NCI-H82 treated with DMSO at 0.1 percent for 48 hours (cell line): ENCODE results near the gene NKAPL.

Experiments used
- DNase-seq: peaks from one replicate; lab custom pipeline; 2025; ENCODE audit not compliant: unreplicated experiment; lab: John Stamatoyannopoulos, UW

NKAPL gene

DNA sequence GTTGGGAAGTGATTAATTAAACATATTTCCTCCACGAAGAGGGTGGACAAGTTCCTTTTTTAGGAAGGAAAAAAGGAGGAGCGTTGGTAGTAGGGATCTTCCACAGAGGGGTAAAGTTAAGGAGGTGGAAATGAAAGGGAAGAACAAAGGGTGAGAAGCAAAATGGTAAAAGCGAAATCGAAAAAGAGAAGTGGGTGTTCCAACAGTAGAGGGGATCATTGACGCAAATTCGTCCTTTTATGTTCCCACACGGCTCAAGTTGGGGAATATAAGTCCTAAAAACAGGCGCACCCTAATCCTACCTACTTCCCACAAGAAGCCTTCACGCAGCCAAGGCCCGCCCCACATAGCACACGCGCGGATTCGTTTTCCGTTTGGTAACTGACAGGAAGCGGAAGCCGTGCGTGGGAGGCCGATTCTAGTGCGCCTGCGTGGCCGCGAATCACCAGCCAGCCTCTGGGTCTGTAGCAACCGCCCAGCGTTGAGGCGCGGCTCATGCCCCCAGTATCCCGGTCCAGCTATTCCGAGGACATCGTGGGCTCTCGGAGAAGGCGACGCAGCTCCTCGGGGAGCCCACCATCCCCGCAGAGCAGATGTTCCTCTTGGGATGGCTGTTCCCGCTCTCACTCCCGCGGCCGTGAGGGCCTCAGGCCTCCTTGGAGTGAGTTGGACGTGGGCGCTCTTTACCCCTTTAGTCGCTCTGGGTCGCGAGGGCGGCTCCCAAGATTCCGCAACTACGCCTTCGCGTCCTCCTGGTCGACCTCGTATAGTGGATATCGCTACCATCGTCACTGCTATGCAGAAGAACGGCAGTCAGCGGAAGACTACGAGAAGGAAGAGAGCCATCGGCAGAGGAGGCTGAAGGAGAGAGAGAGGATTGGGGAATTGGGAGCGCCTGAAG lies at the start of gene NKAPL:
Gene NKAPL (plus strand): TSS at position 421 of the 901 bp plus-strand sequence. CDS start 75 bp downstream, at position 496.
- DNase-seq = no peak

DNA sequence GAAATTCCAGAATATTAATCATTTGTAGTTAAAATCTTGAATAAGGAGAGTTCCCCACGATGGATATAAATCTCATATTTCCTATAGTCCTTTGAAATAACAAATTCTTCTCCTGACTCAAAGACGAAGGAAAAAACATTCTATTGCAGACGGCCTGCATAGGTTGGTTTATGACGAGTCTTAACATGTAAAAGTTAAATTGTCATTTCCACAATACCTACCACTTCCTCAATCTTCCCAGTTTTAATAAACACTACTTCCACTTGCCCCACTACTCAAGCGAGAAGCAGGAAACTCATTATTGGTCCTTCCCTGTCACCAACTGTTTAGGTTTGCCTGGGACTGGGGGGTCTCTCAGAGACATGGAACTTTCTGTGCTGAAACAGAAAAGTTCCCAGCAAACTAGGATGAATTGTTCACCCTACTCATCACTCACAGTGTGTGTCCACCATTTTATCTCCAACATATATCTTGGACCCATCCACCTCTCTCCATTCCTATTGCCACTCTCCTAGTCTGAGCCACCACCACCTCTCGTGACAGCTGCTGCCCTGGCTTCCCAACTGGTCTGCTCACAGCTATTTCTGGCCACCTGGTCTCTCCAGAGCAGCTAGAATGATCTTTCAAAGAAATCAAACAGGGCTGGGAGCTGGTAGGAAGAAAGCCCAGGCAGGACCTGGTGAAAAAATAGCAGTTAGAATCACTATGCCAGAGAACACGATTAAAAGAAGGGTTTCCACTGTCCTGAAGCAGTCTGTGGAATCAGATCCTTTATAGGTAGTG lies 49.2 kb upstream of the NKAPL start:
- DNase-seq = no peak

DNA sequence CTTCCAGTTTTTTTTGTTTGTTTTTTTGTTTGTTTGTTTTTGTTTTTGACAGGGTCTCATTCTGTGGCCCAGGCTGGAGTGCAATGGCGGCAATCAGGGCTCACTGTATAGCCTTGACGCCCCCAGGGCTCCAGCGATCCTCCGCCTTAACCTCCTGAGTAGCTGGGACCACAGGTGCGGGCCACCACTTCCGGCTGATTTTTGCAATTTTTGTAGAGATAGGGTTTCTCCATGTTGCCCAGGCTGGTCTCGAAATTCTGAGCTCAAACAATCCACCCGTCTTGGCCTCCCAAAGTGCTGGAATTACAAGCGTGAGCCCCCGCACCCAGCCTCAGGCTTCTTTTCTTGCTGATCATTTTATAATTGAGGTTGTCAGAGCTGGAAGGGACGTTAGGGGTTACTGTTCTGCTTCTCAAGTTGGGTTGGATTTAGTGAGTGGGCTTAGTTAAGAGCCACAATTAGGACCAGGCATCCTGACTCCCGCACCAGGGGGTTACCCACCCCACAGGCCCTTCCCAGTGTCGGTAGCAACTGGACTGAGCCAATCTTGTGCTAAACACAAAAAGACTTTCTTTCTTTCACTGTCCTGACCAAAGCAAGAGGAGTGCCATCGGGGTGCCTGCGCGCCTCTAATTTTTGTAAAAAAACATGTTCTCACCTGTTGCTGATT lies 47.1 kb upstream of the NKAPL start:
- no peak for DNase-seq

DNA sequence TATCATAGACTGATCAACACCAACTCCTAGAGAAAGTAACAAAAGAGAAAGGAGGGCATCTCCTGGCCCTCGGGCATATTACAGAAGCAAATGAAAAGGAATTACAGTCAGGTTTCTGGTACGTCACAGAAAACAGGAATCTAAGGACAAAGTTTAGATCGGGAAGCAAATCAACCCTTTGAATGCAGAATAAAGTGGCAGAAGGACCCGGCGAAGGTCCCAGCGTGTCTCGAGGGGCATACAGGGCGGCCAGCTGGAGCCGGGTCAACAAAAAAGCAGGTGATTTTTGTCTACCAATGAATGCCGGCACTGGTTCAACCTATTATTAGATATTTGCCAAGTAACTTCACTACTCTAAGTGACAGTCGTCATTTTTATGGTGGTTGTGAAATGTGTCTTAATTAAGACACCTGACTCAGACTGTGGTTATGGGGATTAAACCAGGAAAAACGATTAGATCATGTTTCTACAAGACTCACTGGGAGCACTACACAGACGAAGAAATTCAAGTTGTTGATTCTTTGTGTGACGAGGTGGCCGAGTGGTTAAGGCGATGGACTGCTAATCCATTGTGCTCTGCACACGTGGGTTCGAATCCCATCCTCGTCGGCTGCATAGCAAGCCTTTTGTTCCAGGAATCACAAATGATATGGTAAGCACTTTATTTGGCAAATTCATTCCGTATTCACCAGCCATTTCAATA lies 46.4 kb upstream of the NKAPL start:
- DNase-seq = no peak

DNA sequence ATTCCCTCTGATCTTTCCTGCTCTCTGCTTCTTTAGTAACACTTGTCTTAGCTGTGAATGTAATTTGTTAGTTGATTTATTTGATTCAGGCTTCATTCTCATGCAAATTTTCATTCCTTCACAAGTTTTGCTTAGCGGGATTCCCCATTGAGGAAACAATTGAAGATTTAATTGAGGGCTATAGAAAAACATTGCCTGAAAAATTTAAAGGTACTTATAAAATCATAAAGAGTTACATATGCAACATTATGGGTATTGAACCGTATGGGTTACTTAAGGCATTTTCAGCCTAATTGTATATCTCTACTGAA lies 45.9 kb upstream of the NKAPL start:
- DNase-seq = no peak

DNA sequence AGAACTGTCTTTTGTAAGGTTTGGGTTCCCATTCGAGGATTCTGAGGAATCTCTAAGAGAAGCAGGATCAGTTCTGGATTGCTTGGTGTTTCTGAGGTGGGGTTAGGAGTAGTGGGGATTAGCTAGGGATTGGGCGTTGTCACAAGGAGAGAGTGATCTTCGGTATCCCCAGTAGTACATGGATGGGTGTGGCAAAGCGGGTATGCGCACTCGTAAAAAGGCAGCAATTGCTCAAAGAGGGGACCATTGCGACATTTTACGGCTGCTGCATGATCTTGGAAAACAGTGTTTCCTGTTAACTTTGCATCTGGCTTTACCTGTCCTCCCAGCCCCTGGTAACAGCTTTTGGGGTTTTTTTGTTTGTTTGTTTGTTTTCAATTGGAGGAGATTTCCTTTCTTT lies 43.7 kb upstream of the NKAPL start:
- no peak for DNase-seq

DNA sequence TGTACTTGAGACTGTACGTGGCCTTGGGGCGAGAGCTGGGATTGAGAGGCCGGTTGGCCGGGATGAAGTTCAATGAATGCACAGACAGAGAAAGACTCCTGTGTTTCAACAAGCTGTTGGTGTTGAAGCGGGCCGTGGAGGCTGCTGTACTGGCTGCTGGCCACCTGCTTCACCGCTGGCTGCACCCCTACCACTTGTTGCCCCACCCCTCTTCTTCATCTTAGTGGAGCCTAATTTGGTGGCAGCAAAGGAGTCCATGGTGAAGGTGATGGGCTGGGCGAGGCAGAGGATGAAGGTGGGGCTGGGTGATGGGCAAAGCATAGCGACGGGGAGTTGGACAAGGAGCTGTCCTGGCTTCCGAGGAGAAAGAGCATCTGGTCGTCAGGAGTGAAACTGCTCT lies 41.2 kb upstream of the NKAPL start:
- DNase-seq = no peak

DNA sequence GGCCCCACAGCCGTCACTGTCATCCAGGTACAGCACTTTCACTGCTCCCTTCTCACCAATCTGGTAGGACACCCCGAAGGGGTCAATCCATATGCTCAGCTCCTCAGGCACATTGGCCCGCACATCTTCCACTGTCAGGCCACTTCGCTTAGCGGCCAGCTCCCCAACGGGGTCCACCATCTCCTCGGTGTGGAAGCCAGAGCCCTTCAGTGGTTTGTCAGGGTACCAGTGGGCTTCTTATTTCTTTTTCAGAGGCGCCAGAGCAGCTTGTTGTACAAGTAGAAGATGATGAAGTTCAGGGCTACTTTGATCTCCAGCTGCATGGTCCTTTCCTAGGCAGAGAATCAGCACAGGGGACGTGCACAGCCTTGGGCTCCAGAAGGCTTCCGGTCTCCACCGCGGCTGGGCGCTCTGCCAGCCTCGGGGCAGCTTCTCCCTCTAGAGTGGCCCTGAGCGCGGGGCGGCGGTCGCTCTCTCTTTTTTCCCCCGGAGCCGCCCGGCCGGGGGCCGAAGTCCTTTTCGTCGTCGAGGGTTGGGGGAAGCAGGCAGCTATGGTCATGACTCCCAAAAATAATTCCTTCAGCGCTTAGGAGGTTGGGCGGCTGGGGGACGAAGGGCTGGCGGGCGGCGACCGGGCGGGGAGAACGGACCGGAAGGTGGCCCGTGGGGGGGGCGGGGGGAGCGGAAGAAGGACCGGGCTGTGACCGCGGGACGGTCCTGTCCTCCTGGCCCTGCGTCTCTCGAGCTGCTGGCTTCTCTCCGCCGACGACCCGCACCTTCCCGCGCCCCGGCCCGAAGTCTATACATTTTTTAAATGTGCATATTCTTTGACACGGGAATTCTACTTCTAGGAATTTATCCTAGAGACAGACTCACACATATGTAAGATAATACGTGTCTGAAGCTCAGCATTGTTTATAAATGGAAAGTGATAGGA lies 40.5 kb upstream of the NKAPL start:
- peak; percentile 26 for DNase-seq

DNA sequence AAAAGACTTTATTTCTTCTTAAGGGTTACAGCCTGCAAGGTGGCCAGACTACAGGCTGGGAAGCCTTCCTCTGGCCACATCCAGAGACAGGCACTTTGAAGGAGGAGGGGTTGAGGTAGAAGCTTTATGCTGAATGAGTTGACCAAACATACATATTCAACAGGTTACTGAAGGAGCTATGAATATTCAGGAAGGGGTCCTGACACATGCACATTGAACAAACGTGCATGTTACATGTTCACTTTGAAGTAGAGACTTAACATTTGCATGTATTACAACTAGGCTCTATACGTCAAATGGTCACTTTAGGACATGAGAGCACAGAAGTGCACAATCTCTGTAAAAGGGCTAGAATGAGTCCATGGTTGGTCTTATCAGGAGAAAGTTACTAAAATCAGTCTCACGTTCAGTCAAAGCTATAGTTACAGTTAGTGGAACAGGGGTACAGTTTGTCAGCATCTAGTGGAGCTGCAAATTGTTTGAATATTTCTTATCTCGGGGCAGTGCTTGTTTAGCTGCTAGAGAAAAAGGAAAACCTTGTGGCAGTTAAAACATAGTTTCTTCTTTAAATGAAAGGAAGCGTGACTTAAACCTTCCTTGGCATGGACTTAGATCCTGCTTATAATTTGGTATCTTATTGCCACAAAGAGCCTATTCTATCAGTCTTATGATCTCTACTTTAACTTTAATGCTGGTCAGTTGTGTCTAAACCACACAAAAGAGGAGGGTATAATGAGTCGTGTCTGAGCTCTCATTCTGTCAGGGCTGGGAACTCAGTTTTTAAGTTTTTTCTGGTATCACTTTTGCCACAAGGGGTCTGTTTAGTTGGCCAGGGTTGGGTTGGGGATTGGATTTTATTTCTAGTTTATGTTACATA lies 38.6 kb upstream of the NKAPL start:
- no peak for DNase-seq

DNA sequence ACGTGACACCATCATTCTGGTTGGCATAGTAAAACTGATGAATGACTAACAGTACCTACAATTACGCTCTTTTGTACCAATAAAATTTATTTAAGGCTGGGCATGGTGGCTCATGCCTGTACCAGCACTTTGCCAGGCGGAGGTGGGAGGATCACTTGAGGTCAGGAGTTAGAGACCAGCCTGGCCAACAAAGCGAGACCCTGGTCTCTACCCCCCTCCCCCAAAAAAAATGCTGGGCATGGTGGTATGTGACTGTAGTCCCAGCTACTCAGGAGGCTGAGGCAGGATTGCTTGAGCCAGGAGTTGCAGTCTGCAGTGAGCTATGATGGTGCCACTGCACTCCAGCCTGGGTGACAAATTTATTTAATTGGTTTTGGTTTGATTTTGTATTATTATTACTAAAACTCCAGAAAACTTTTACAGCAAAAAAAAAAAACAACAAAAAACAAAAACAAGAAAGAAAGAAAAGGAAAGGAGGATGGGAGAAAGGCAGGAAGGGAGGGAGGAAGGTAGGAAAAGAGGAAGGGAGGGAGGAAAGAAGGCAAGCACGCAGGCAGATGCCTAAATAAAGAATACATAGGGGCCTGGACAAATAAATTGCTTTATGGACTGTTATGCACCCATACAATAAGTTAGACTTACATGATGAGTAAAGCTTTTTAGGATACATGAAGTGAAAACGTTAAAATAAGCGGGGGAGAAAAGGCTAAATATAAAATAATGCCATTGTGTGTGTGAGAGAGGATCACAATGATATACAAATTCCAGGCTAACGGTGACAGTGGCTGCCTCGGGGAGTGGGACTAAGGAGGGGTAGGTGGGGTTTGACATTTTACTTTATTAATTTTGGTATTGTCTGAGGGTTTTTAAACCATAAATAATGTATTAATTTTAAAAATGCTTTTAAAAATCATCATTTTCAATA lies 34.7 kb upstream of the NKAPL start:
- no peak for DNase-seq

DNA sequence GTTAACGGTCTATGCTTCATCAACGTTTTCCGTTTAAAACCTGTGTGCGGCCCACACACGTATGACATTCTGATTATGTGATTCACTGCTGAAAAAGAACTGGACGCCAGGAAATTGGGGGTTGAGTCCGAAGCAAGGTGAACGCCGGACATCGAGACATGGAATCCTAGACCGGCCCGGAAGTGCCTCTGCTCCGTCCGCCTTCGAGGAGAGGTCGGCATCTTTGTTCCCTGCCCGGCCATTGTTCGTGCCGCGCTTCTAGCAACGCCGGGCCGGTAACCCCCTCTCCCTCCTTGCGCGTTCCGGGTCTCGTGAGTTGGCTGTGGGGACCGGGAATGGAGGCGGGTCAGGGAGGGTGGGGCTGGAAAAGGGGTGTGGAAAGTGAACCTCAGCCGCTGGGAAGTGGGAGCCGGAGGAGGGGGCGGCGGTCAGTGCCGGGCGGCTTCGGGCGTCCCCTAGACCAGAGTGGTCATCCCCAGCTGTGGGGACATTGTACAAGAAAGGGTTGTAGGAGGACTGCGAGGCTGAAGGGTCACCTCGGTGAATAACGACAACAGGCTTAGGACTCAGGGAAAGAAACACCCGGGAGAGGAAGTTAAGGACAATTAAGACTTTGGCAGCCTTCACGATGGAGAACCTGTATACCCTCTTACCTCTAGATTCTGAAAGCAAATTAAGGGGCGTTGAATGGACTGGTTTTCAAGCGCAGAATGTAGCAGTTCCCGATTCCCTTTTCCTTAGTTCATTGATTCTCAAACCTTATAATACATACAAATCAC lies 33.9 kb upstream of the NKAPL start, which contains the start of gene ZSCAN9:
Gene ZSCAN9 (plus strand): TSS at position 220 of the 779 bp plus-strand sequence. CDS start 1,810 bp downstream, outside the sequence.
- DNase-seq = peak; percentile 80

DNA sequence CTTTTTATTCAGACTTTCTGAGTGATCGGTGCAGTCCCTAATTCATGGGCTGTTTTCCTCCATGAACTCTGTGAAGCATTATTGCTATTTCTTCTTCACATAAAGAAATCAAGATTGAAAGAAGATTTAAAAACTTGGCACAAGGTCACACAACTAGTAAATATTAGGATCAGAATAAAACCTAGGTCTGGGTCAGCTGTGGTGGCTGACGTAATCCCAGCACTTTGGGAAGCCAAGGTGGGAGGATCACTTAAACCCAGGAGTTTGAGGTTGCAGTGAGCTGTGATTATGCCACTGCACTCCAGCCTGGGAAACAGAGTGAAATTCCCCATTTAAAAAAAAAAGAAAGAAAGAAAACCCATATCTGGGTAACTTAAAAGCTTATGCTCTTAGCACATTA lies 32.6 kb upstream of the NKAPL start:
- no peak for DNase-seq

DNA sequence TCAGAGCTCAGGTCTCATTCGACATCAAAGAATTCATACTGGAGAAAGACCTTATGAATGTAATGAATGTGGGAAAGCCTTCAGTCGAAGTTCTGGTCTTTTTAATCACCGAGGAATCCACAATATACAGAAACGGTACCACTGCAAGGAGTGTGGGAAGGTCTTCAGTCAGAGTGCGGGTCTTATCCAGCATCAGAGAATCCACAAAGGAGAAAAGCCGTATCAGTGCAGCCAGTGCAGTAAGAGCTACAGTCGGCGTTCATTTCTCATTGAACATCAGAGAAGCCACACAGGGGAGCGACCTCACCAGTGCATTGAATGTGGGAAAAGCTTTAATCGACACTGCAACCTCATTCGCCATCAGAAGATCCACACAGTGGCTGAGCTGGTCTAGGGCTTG lies 26.3 kb upstream of the NKAPL start:
- no peak for DNase-seq

DNA sequence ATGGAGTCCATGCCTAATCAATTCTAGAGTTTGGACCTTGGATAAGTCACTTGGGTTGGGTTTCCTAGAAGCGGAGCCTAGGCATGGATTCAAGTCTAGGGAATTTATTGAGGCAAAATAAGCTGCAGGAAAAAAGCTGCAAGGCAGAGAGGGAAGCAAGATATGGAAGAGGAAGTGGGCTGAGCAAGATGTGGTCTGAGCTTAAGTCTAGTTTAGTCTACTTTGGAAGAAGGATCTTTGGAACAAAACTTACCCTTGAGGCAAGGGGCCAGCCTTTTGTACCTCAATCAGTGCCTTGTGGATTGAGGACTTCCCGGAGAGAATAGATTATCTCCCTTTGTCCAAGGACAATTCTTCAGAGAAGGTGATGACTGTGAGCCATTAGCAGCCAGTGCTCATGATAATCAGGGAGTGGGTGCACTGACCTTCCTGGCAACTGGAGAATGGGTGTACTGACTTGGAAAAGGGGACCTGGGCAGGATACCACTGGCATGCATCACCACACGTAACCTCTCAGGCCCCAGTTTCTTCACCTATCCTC lies 23.1 kb upstream of the NKAPL start:
- no peak for DNase-seq

DNA sequence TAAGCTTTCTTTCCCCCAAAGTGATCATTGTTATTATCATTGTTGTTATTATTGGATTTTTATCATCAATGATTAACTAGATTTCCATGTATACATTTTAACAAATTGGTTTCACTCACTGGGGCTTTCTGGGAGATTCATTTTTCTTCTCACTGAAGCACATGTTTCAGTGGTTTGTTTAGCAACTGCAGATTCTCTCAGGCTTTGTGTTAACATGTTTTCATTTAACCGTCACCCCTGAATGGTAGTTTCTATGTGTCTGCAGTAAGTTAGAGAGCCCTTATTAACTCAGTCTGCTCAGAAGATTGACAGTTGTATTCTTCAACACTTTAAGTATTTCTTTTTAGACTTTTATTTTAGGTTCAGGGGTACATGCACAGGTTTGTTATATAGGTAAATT lies 19.5 kb upstream of the NKAPL start:
- DNase-seq = no peak

DNA sequence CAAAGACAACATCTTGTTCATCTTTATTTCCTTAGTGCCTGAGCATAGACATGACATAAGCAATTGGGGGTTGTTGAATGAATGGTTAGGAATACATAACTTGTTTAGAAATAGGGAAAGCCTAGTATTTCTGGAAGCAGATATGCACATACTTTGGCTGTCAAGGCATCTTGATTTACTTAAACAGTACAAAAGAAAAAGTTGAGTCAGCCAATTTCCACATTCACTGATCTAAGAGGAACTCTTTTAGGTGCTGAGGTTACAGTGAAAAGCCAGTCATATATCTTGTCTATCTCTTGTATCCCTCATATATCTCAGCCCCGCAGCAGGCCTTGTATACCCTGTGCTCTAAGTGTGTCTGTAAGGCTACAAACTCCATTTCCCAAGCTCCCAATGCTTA lies 18.6 kb upstream of the NKAPL start:
- DNase-seq = no peak

DNA sequence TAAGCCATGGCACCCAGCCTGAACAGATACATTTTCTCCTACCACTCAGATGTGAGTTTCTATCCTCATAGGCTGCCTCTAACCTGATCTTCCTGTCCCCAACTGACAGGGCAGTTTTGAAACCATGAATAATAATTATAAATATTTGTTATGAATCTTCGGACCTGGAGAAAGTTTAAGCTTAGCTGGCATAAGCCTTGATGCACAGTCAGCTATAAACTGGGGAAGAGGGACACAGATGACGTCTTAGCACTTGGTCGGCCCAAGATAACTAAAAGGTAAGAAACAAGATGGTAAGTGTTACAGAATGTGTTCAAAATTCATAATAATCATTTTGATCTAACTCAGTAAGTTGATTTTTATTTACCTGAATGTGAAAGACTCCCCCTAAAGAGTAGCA lies 15.2 kb upstream of the NKAPL start:
- DNase-seq = no peak
